Esophagus squamous epithelium (tissue), 5 donors: ENCODE results near the gene OR4A16. TPM values are rescaled to one million over a fixed set of nuclear protein-coding genes. Genes with fewer than 3 reads are reported as not detected.

Experiments used
- DNase-seq: peaks from one replicate; lab custom pipeline; 2025; lab: John Stamatoyannopoulos, UW
- H3K27ac ChIP-seq, 4 donors: fragments of 200-600 bp; sonication (generic); one replicate each; pipeline ENCODE4 v1.5.1; 2016 to 2019; ENCODE audit warnings: mild to moderate bottlenecking in 1 of 4
- H3K27me3 ChIP-seq, 4 donors: fragments of 200-600 bp; sonication (generic); 1 replicate in 3 of 4; 2 replicates in 1 of 4; pipeline versions ENCODE4 v1.5.1 to v1.6.0; 2017 to 2021; ENCODE audit warnings: antibody characterized with exemption in 1 of 4
- H3K36me3 ChIP-seq, 3 donors: fragments of 200-600 bp; sonication (generic); one replicate each; pipeline ENCODE4 v1.5.1; 2016 to 2019
- H3K4me1 ChIP-seq, 3 donors: fragments of 200-600 bp; sonication (generic); one replicate each; pipeline ENCODE4 v1.5.1; 2017 to 2019
- H3K4me3 ChIP-seq, 4 donors: fragments of 200-600 bp; sonication (generic); 1 replicate in 3 of 4; 2 replicates in 1 of 4; pipeline ENCODE4 v1.5.1; 2016 to 2019; ENCODE audit warnings: mild to moderate bottlenecking in 2 of 4, moderate library complexity in 1 of 4
- H3K9me3 ChIP-seq, 3 donors: fragments of 200-600 bp; sonication (generic); one replicate each; pipeline ENCODE4 v1.5.1; 2016 to 2019
- CTCF ChIP-seq, 6 experiments: fragments of 450-650 bp in 4 of 6; fragments of 200-600 bp in 2 of 6; sonication (generic) in 2 of 6; IDR thresholded peaks; one replicate each; pipeline ENCODE4 v1.5.1; 2016 to 2019; ENCODE audit warnings: antibody characterized with exemption in 6 of 6, mild to moderate bottlenecking in 4 of 6, moderate library complexity in 4 of 6
- POLR2A ChIP-seq, 4 donors: fragments of 450-650 bp; IDR thresholded peaks; one replicate each; pipeline ENCODE4 v1.6.1; 2017; ENCODE audit warnings: antibody characterized with exemption in 4 of 4, mild to moderate bottlenecking in 4 of 4, moderate library complexity in 3 of 4
- WGBS, 2 donors: methylation state at CpG; one replicate each; pipeline ENCODE4 v1.1.5; 2018; 5-methylcytosine and 5-hydroxymethylcytosine counted together
- intact Hi-C: fragments of 100-400 bp; cut with DNase I; formaldehyde crosslinking; loops from one replicate; pipeline ENCODE4 v1.15.0; 2022
- total RNA-seq, 4 donors: library from RNA; depleted of rRNA; stranded (reverse); fragments of >200 nt; gene quantifications; one replicate each; pipeline ENCODE4 v1.1.0, GENCODE V29; 2016
- donor health status: DM: yes; HTN: yes; CAD: no.

The OR4A16 gene
- total RNA-seq: not detected

- DNase-seq: no peak
- intact Hi-C loops: no loop called here
- TF ChIP-seq CTCF (IDR thresholded peaks at IDR 0.05): no peak
- no peak for TF ChIP-seq POLR2A (IDR thresholded peaks at IDR 0.05)
- no peaks in the 10 kb centered on the region for H3K36me3 ChIP-seq
- WGBS, 2 donors: 68 to 78% methylated on average over 3 of the region's 3 CpGs
- no peaks in the 10 kb centered on the region for H3K27me3 ChIP-seq
- H3K27ac ChIP-seq: no peak within 1 kb of the TSS
- no peaks in the 10 kb centered on the region for H3K4me1 ChIP-seq
- no peak within 1 kb of the TSS for H3K4me3 ChIP-seq
- H3K9me3 ChIP-seq: peaks cover 0 to 10% (median 0%) of the 10 kb centered on the region in 3 donors
Measured at GRCh38 chr11:55342901-55343300, at the start of gene OR4A16. Gene OR4A16, plus strand, starts transcription at chr11:55343201. Its CDS starts 0 bp downstream, at chr11:55343201.

GRCh38 chr11:55324500-55324899 is 18.5 kb upstream of the OR4A16 start:
- Histone ChIP-seq H3K4me3 (no peak overlapping the region), H3K27me3 (no peaks in the 10 kb centered on the region), H3K27ac (no peak overlapping the region), H3K4me1 (no peaks in the 10 kb centered on the region), H3K36me3 (no peaks in the 10 kb centered on the region), H3K9me3 (peaks cover 0 to 4% (median 0%) of the 10 kb centered on the region in 3 donors)
- WGBS, 2 donors: 52 to 84% methylated on average over 1 of the region's 1 CpG
- TF ChIP-seq POLR2A (IDR thresholded peaks at IDR 0.05) (no peak), CTCF (IDR thresholded peaks at IDR 0.05) (no peak)
- no peak for DNase-seq
- intact Hi-C loops: no loop called here

GRCh38 chr11:55345306-55345705 is 2.3 kb downstream of the OR4A16 start:
- WGBS, 2 donors: 82 to 88% methylated on average over 1 of the region's 1 CpG
- no peak overlapping the region for H3K27ac ChIP-seq
- H3K4me3 ChIP-seq: no peak overlapping the region
- no peaks in the 10 kb centered on the region for H3K36me3 ChIP-seq
- H3K9me3 ChIP-seq: peaks cover 0 to 2% (median 0%) of the 10 kb centered on the region in 3 donors
- intact Hi-C loops: no loop called here
- no peak for DNase-seq
- H3K27me3 ChIP-seq: no peaks in the 10 kb centered on the region
- TF ChIP-seq POLR2A (IDR thresholded peaks at IDR 0.05) (no peak), CTCF (IDR thresholded peaks at IDR 0.05) (no peak)
- H3K4me1 ChIP-seq: no peaks in the 10 kb centered on the region

- Histone ChIP-seq H3K36me3 (no peaks in the 10 kb centered on the region), H3K9me3 (no peaks in the 10 kb centered on the region), H3K4me1 (no peaks in the 10 kb centered on the region), H3K27ac (no peak overlapping the region), H3K27me3 (no peaks in the 10 kb centered on the region), H3K4me3 (no peak overlapping the region)
- no peak for DNase-seq
- TF ChIP-seq CTCF (IDR thresholded peaks at IDR 0.05): no peak
- no peak for TF ChIP-seq POLR2A (IDR thresholded peaks at IDR 0.05)
- intact Hi-C loops: no loop called here
- WGBS, 2 donors: 0% methylated on average over 1 of the region's 1 CpG; no CpG with 5 or more reads in 1 of the 2 donors
Measured at GRCh38 chr11:55349032-55349431, 6.0 kb downstream of the OR4A16 start.

- no peak for TF ChIP-seq CTCF (IDR thresholded peaks at IDR 0.05)
- no peak for TF ChIP-seq POLR2A (IDR thresholded peaks at IDR 0.05)
- H3K4me3 ChIP-seq: no peak overlapping the region
- H3K36me3 ChIP-seq: no peaks in the 10 kb centered on the region
- H3K27me3 ChIP-seq: no peaks in the 10 kb centered on the region
- DNase-seq: no peak
- 0 to 13% methylated on average over 1 of the region's 1 CpG for WGBS, 2 donors
- no peak overlapping the region for H3K27ac ChIP-seq
- peaks cover 0 to 17% (median 0%) of the 10 kb centered on the region in 3 donors for H3K9me3 ChIP-seq
- intact Hi-C loops: no loop called here
- no peaks in the 10 kb centered on the region for H3K4me1 ChIP-seq
Measured at GRCh38 chr11:55357560-55358184, 14.7 kb downstream of the OR4A16 start.
